GM21737 (cell line): ENCODE results near the gene BCL7C.

Experiments
- ATAC-seq: cut with Tn5 transposase; IDR thresholded peaks from one replicate; pipeline ENCODE4 v1.9.1; 2021; ENCODE audit warnings: mild to moderate bottlenecking, moderate library complexity; ENCODE audit not compliant: unreplicated experiment

The BCL7C gene

DNA sequence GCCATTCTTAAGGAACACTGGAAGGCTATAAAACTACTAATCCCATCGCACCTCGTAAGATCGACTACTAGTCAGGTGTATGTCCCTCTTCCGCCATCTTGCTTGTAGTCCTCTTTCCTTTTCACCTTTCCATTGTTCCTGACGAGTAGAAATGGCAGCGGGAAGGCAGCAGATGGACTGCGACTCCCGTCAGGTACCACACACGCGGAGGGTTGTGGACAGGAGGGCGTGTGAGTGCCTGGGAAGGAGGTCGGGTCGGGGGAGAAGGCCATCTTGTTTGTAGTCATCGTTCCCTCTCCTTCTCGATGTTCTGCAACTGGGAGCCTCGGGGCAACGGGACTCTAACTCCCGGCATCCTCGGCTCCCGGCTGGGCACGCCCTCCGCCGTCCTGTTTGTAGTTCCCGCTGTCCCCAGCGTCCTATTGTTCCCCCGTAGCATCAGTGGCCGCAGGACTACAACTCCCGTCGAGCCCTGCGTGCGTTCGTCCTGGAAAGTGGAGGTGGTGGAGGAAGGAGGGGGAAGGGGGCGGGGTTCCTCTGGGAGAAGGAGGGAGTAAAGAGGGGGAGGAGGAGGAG is 29.2 kb upstream of the BCL7C start:
- ATAC-seq: peak; percentile 61

DNA sequence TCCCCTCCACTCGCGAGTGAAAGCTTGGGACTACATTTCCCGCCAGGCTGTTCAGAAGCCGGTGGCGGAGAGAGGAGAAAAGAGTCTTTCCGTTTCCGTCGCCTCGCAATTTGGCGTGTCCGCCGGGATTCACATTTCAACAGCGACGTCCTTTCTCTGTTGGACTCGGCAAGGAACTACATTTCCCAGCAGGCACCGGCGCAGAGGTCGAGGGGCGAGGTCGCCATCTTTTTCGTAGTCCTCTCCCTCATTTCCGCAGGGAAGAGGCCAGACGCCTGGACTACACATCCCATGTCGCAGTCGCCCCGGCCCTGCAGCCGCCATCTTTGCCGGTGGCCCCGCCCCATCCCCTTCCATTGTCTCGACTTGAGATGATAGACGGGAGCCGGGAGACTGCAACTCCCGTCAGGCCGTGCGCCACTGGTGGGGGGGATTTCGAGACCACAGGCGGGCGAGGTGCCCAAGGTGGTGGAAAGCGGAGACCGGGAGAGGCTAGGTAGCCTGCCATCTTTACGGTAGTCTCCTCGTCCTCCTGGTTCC is 28.6 kb upstream of the BCL7C start:
- ATAC-seq: peak; percentile 69

DNA sequence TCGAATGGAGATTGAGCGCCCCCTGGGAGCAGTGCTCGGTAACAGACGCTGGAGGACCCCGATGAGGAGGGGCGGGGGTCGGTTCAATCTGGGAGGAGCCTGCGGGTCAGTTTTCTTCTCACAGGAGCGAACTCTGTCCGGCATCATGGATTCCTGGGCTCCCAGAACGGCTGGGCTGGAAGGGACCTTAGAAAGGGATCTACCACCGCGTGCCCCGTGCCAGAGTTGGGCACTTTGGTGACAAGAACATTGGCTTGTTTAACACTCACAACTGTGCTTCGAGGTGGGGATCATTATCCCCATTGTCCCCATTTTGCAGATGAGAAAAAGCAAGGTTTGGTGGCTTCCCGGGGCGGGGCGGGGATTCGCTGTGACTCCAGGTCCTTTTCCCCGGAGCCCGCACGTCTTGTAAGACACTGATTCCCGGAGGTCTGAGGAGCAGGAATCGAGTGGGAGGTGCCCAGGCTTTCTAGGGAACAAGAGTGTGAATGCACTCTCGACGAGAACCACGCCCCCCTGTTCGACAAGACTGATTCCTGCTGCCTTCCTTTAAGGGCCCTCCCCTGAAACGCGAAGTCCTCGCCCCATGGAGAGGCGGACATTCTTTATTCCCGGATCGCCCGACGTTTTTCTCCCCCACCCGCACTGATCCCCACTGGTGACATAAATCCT is 28.0 kb upstream of the BCL7C start:
- no peak for ATAC-seq

DNA sequence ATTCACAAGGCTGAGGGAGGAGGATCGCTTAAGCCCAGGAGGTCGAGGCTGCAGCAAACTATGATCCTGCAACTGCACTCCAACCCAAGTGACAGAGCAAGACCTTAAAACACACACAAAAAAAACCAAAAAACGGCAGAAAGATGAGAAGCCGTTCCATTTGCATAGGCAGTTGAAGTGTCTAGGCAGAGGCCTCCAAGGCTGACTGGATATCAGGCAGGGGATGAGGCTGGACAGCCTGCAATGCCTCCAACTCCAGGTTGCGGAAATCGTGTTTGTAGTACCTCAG is 27.5 kb upstream of the BCL7C start:
- no peak for ATAC-seq

DNA sequence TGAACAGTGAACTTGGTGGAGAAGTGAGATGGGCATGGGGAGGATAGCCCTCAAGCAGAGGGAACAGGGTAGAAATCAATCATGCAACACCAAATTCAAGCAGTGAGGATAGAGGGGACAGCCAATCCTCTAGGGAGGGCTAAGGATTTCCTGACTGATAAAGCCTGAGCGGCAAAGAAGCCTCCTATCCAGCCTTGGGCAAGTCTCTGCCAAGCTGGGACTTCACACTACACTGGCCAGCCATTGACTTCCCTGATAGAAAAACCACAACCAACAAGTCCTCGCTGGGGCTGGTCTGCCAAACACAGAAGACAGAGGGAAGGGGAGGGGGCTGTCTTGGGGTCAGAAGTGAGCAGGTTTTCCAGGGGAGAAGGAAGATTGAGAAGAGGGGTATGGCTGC is 27.0 kb upstream of the BCL7C start:
- no peak for ATAC-seq

DNA sequence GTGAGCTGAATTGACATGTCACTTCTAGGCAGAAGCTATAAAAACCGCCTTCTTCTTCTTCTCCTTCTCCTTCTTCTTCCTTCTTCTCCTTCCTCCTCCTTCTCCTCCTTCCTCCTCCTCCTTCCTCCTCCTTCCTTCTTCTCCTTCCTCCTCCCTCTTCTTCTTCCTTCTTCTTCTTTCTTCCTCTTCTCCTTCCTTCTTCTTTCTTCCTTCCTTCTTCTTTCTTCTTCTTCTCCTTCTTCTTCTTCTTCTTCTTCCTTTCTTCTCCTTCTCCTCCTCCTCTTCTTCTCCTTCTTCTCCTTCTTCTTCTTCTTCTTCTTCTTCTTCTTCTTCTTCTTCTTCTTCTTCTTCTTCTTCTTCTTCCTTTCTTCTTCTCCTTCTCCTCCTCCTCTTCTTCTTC is 24.7 kb upstream of the BCL7C start:
- no peak for ATAC-seq

DNA sequence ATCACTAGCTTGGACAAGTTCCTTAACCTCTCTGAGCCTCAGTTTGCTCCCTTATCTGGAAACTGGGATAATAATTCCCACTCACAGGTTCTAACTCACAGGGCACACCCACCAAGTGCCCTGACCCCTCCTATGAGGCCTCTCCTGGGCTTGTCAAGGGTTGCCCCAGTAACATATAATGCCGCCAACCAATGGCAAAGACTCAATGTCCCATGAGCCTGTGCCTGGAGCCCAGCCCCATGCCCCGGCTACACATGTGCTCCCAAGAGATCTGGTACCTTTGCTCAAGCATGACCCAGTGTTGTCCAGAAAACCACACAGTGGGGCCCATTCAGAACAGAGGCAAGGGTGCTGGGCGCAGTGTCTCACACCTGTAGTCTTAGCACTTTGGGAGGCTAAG is 21.0 kb upstream of the BCL7C start:
- no peak for ATAC-seq

DNA sequence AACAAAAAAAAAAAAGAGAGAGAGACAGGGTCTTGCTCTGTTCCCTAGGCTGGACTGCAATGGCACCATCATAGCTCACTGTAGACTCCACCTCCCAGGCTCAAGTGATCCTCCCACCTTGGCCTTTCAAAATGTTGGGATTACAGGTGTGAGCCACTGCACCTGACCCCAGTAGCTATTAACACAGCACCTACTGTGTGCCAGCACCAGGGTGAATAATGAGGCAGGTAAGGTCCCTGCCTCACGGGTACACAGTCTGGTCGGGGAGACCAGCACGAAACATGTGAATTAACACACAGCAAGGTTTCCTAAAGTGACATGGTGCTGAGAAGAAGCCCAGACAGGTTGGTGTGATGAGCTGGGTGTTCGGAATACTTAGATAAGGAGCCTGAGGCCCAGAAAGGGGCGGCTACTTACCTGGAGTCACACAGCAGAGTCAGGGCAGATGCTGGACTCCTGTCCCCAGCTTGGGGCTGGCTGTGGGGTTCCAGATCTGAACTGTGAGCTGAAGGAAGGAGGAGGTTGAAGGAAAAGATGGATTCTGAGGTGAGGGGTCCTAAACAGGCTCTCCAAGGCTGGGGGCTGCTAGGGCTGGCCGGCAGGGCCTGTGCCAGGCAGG is 19.0 kb upstream of the BCL7C start:
- ATAC-seq: no peak

DNA sequence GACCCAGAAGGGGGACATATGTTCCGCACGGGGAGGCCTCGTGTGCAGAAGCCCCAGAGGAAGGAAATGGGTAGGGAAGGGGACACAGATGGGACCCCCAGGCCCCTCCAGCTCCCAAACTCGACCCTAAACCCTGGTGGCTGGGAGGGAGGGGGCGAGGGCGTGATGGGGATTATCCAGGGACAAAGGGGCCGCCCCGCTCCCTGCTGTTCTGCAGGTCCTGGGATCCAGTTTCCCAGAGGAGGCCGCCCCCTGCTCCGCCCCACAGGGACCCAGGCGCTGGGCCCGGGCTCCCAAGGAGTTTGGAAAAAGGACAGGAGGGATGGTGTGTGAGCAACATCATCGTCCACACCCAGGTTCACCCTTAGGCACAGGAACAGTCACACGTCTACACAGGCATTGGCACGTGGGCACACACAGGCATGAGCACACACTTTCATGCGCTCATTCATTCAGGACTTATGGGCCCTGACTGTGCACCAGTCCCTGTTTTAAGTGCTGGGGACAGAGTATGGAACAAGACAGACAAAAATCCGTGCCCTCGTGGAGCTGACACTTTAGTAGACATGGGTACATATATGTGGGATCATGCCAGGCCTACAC is 16.7 kb upstream of the BCL7C start:
- ATAC-seq: no peak

DNA sequence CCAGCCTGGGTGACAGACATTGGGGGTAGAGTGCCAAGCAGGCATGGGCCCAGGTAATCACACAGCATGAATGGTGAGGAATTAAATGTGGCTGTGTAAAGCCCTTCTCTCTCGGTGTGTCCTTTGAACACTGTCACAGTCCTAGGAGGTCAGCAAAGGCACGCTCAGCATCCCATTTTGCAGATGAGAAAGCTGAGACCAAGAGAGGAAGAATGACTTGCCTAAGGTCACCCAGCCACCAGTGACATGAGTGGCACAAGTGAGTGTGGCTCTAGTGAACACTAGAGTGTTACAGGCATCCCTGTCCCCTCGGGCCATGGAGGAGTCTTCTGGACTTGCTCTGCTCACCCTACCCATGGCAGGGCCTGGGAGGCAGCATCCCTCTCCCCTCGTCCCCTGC is 13.2 kb upstream of the BCL7C start:
- ATAC-seq: no peak

DNA sequence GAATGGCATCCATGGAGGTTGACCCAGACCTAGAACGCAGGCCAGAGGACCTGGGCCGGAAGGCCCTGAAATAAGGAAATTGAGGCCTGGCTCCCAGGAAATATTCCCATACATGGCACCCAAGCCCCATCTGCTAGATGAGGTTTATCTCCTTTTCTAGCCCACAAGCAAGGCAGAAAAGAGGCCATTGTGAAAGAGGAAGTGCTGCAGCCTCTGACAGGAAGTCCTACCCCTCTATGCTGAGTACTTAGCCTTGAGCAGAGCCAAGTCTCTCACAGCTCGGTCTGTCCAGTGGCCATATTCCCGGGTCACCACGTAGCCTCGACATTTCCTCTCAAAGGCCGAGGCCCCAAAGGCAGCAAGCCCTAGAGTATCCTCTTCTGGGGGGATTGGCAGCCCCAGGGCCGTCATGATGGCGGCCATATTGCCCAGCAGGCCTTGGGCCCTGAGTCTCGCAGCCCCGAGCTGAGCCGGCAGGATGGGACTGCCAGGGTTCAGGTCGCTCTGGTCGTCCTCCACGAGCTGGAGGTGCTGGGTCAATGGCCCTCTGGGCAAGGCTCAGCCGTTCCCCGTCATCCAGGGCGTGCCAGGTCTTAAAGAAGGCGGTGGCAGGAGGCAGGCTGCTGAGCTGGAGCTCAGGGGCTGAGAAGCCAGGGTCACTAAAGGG is 10.4 kb upstream of the BCL7C start:
- no peak for ATAC-seq

DNA sequence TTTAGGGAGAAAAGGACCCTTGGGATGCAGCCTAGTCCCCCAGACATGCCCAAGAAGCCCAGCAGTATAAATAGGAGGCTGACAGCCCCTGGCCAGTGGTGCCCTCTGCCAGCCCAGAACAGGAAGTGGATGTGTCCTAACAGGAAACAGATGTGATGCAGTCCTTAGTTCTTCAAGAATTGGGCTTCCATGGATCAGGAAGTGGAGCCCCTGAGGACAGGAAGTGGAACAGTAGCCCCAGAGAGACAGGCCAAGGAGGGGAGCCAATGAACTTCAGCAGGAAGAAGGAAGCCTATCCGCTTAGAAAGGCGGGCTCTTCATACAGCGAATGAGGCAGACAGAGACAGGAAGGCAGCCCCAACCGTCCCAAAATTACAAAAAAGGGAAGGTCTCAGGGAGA is 9.7 kb upstream of the BCL7C start:
- ATAC-seq: no peak

DNA sequence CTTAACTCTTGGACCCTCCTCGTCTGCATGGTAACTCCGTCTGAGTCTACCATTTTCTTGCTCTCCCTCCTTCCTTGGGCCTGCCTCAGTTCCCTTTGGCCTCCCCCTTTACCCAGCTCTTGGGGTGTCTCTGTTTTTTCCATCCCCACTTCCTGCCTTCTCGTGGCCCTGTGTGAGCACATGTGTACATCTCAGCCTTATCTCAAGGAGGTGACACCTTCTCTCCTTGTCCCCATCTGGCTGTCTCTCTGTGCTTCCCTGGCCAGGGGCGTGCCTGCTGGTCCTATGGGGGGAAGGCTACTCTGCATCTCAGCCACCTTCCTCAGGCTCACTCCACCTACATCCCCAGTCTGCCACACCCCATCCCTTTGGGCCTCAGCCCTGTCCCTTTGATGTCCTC is 9.1 kb upstream of the BCL7C start:
- ATAC-seq: no peak

DNA sequence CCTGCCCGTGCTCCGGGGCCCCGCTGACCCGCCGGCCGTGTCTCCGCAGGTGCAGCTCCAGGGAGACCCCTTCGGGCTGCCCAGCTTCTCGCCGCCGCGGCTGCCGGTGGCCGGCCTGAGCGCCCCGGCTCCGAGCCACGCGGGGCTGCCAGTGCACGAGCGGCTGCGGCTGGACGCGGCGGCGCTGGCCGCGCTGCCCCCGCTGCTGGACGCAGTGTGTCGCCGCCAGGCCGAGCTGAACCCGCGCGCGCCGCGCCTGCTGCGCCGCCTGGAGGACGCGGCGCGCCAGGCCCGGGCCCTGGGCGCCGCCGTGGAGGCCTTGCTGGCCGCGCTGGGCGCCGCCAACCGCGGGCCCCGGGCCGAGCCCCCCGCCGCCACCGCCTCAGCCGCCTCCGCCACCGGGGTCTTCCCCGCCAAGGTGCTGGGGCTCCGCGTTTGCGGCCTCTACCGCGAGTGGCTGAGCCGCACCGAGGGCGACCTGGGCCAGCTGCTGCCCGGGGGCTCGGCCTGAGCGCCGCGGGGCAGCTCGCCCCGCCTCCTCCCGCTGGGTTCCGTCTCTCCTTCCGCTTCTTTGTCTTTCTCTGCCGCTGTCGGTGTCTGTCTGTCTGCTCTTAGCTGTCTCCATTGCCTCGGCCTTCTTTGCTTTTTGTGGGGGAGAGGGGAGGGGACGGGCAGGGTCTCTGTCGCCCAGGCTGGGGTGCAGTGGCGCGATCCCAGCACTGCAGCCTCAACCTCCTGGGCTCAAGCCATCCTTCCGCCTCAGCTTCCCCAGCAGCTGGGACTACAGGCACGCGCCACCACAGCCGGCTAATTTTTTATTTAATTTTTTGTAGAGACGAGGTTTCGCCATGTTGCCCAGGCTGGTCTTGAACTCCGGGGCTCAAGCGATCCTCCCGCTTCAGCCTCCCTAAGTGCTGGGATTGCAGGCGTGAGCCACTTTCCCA is 8.4 kb upstream of the BCL7C start:
- peak; percentile 57 for ATAC-seq

DNA sequence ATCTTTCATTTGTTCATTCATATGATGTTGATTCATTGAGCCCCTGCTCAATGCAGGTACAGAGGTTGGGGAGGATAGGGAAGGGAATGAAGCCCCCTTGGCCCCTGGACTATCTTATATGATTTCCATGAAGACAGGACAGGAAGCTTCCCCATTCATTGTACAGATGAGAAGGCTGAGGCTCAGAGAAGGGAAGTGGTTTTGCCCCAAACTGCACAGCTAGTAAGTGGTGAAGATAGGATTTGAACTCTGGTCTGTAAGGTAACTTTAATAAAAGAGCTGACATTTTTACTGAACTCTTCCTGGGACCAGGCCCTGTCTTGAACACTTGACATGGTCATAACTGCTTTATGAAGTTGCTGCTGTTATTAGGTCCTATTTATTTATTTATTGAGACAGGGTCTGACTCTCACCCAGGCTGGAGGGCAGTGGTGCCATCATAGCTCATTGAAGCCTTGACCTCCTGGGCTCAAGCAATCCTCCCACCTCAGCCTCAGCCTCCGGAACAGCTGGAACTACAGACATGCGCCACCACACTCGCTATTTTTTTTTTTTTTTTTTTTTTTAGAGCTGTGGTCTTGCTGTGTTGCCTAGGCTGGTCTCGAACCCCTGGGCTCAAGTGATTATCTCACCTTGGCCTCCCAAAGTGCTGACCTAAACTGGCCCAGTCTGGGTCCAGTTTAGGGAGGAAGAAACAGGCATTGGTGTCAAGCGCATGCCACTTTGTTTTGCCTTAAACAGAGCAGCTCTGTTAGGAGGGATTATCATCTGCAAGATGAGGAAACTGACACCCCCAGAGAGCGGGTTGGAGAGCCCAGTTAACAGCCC is 7.5 kb upstream of the BCL7C start:
- ATAC-seq: no peak

DNA sequence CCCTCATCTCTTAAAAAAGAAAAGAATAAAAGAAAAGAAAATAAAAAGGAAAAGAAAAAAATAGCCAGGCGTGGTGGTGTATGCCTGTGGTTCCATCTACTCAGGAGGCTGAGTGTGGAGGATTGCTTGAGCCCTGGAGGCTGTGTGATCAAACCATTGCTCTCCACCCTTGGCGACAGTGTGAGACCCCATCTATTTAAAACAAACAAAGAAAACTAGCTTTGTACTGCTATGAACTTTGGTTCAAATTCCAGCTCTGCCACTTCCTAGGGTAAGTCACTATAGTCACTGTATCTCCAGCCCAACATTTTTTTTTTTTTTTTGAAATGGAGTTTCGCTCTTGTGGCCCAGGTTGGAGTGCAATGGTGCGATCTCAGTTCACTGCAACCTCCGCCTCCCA is 6.7 kb upstream of the BCL7C start:
- no peak for ATAC-seq

DNA sequence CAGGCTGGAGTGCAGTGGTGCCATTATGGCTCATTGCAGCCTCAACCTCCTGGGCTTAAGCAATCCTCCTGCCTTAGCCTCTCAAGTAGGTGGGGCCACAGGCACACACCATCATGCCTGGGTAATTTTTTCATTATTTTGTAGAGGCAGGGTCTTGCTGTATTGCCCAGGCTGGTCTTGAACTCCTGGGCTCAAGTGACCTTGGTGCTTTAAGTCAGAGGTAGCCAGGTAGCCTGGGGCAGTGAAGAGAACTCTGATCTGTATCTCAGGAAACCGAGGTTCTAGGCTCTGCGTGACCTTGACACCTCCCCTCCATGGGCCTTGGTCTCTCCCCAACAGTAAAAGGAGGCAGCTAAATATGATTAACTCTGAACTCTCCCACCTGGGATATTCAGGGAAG is 5.9 kb upstream of the BCL7C start:
- no peak for ATAC-seq

DNA sequence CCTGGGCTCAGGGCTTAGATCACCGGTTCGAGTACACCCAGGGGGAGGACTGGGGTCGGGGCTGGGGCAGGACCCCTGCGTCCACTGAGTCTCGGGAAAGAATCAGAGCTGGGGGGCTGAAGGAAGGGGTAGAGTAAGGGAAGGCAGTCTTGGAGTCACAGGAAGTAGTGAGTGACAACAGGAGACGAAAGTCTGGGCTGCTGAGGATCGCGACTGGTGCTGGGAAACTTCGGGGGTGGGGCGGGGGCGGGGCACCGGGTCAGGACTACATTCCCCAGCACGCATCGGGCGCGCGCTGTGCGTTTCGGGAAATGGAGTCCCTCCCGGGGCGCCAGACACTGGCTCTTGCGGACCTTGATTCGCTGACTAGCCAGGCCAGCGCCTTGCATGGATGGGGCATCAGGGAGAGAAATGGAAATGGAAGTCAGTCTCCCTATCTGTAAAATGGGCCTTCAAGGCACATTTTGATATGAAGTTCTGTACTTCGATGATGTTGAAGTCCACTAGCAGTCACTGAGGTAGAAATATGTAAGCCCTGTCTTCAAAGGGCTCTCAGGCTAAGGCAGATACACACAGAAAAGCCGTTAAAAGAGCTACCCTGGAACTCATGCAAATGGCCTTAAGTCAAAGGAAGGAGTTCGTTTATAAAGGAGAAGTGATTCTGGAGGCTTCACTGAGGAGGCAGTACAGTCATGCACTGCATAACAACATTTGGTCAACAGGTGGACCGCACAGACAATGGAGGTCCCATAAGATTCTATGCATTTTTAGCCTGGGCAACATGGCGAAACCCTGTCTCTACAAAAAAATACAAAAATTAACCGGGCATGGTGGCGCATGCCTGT is 3.2 kb upstream of the BCL7C start:
- ATAC-seq: peak; percentile 37
